HepG2 (cell line): ENCODE measurements around the gene SMIM44. TPM values are rescaled to one million over a fixed set of nuclear protein-coding genes. Genes with fewer than 3 reads are reported as not detected.

ENCODE experiments used
- AFF4 ChIP-seq: sonication (generic); formaldehyde crosslinking; IDR thresholded peaks from 2 replicates; pipeline ENCODE4 v1.4.0; 2020; ENCODE audit warnings: missing genetic modification reagents
- BHLHE40 ChIP-seq: IDR thresholded peaks from 2 replicates; pipeline ENCODE4 v1.6.1; 2011; ENCODE audit warnings: low read length, improper control_type of control experiment
- CTCF ChIP-seq: sonication (generic); formaldehyde crosslinking; IDR thresholded peaks from 2 replicates; pipeline ENCODE4 v1.5.0; 2020; ENCODE audit warnings: mild to moderate bottlenecking, missing genetic modification reagents, moderate library complexity
- HOMEZ ChIP-seq: IDR thresholded peaks from 2 replicates; pipeline ENCODE4 v1.6.1; 2016; ENCODE audit warnings: low read depth
- IKZF5 ChIP-seq: IDR thresholded peaks from 2 replicates; pipeline ENCODE4 v1.6.1; 2018; ENCODE audit warnings: missing genetic modification reagents, mild to moderate bottlenecking, missing compliant biosample characterization
- KDM5B ChIP-seq: sonication (generic); formaldehyde crosslinking; IDR thresholded peaks from 2 replicates; pipeline ENCODE4 v1.4.0; 2020; ENCODE audit warnings: missing genetic modification reagents, mild to moderate bottlenecking, borderline replicate concordance
- KLF11 ChIP-seq: IDR thresholded peaks from 2 replicates; pipeline ENCODE4 v1.6.1; 2016; ENCODE audit warnings: missing compliant biosample characterization
- MIER3 ChIP-seq: IDR thresholded peaks from 2 replicates; pipeline ENCODE4 v1.6.1; 2016; ENCODE audit warnings: missing compliant biosample characterization, borderline replicate concordance
- PBX2 ChIP-seq: IDR thresholded peaks from 2 replicates; pipeline ENCODE4 v1.6.1; 2016; ENCODE audit warnings: control low read depth
- POLR2AphosphoS2 ChIP-seq: IDR thresholded peaks from 2 replicates; pipeline ENCODE4 v1.6.1; 2011; ENCODE audit warnings: low read depth, low read length, improper control_type of control experiment
- SALL1 ChIP-seq: sonication (generic); formaldehyde crosslinking; IDR thresholded peaks from 2 replicates; pipeline ENCODE4 v1.8.0; 2022; ENCODE audit warnings: mild to moderate bottlenecking, missing genetic modification reagents
- SMAD1 ChIP-seq: sonication (generic); formaldehyde crosslinking; IDR thresholded peaks from 2 replicates; pipeline ENCODE4 v1.4.0; 2020; ENCODE audit warnings: missing genetic modification reagents, low read depth, mild to moderate bottlenecking, borderline replicate concordance
- SSRP1 ChIP-seq: IDR thresholded peaks from 2 replicates; pipeline ENCODE4 v1.6.1; 2016; ENCODE audit warnings: control low read depth
- ZNF446 ChIP-seq: sonication (generic); formaldehyde crosslinking; IDR thresholded peaks from 2 replicates; pipeline ENCODE4 v1.5.0; 2020; ENCODE audit warnings: mild to moderate bottlenecking, missing genetic modification reagents
- ZNF790 ChIP-seq: sonication (generic); formaldehyde crosslinking; IDR thresholded peaks from 2 replicates; pipeline ENCODE4 v1.8.0; 2022; ENCODE audit warnings: missing genetic modification reagents, mild to moderate bottlenecking, borderline replicate concordance
- ZSCAN22 ChIP-seq: sonication (generic); formaldehyde crosslinking; IDR thresholded peaks from 2 replicates; pipeline ENCODE4 v1.4.0; 2020; ENCODE audit warnings: mild to moderate bottlenecking, missing genetic modification reagents
- ZSCAN25 ChIP-seq: sonication (generic); formaldehyde crosslinking; IDR thresholded peaks from 2 replicates; pipeline ENCODE4 v1.8.0; 2022; ENCODE audit warnings: mild to moderate bottlenecking, missing genetic modification reagents
- ZSCAN30 ChIP-seq: sonication (generic); formaldehyde crosslinking; IDR thresholded peaks from 2 replicates; pipeline ENCODE4 v1.5.0; 2020; ENCODE audit warnings: mild to moderate bottlenecking, missing genetic modification reagents
- polyA plus RNA-seq, 8 experiments: library from polyadenylated mRNA; depleted of rRNA in 3 of 8; stranded (reverse) in 7 of 8; unstranded in 1 of 8; fragments of >200 nt; fragmentation: Illumina TruSeq in 4 of 8; extraction: Trizol in 4 of 8; gene quantifications; 2 replicates each; pipeline versions ENCODE4 v1.2.1 to v1.2.3, GENCODE V29; 2011 to 2016; ENCODE audit warnings: low read depth in 4 of 8, missing spikeins in 1 of 8, mixed read lengths in 1 of 8; ENCODE audit not compliant: insufficient read depth in 1 of 8
- total RNA-seq, 5 experiments: library from RNA; depleted of rRNA; stranded (reverse); fragments of >200 nt; fragmentation: Illumina TruSeq; extraction: Trizol; gene quantifications; 2 replicates each; pipeline ENCODE4 v1.2.3, GENCODE V29; 2016; ENCODE audit warnings: low read depth in 1 of 5

Gene SMIM44
- total and polyA plus RNA-seq, 2 of the 13 experiments (the other 11 are each of a cell fraction or from before 2014, with no cell fraction given) = not detected

GRCh38 chr19:3500429-3501101, 17.3 kb upstream of the SMIM44 start, which contains the start of gene DOHH (continued):
- 0 out of 2 replicates have a peak, but pooled peaks have one; percentile 53 for TF ChIP-seq ZNF790 (CRISPR knock-in tag)
- peak; percentile 73; the same call in 1 of the 2 replicates for TF ChIP-seq SMAD1 (CRISPR knock-in tag)
- peak; percentile 78 for TF ChIP-seq IKZF5 (CRISPR knock-in tag)
- TF ChIP-seq AFF4 (CRISPR knock-in tag) = no peak
- TF ChIP-seq ZSCAN25 (CRISPR knock-in tag) = peak; percentile 67
- peak; percentile 90 for TF ChIP-seq SALL1
- no peak for TF ChIP-seq POLR2AphosphoS2
- TF ChIP-seq BHLHE40 = peak; percentile 98
- TF ChIP-seq SSRP1 = no peak
- TF ChIP-seq KLF11 (CRISPR knock-in tag) = peak; percentile 45; the same call in 1 of the 2 replicates
- TF ChIP-seq KDM5B (CRISPR knock-in tag) = peak; percentile 90; the same call in 1 of the 2 replicates
- TF ChIP-seq CTCF (CRISPR knock-in tag) = no peak
- TF ChIP-seq MIER3 (CRISPR knock-in tag) = peak; percentile 72; the same call in 1 of the 2 replicates
- peak; percentile 74; the same call in 1 of the 2 replicates for TF ChIP-seq ZSCAN22 (CRISPR knock-in tag)
- no peak for TF ChIP-seq HOMEZ (CRISPR knock-in tag)
- no peak for TF ChIP-seq PBX2 (CRISPR knock-in tag)
- TF ChIP-seq ZSCAN30 = no peak
- TF ChIP-seq ZNF446 (CRISPR knock-in tag) = peak; percentile 54; the same call in 1 of the 2 replicates
